GM18498 (cell line): ENCODE data around the gene PBXIP1.

ENCODE experiments used
- ATAC-seq: cut with Tn5 transposase; IDR thresholded peaks from one replicate; pipeline ENCODE4 v1.9.1; 2021; ENCODE audit warnings: mild to moderate bottlenecking, moderate library complexity; ENCODE audit not compliant: unreplicated experiment

The PBXIP1 gene

GRCh38 chr1:154974102-154974807 is 18.4 kb upstream of the PBXIP1 start, which contains the start of gene CKS1B:
Gene CKS1B (plus strand): TSS chr1:154974681. CDS start chr1:154974746, 65 bp downstream.
- peak; percentile 76 for ATAC-seq

GRCh38 chr1:154973344-154974101 is 17.6 kb upstream of the PBXIP1 start:
- peak; percentile 25 for ATAC-seq

- no peak for ATAC-seq
These were observed 16.8 kb upstream of the PBXIP1 start for GRCh38 chr1:154972517-154973343.

- no peak for ATAC-seq
These were observed 16.3 kb upstream of the PBXIP1 start for GRCh38 chr1:154972213-154972516.

GRCh38 chr1:154971341-154971998 is 15.6 kb upstream of the PBXIP1 start:
- no peak for ATAC-seq

GRCh38 chr1:154970631-154971340 is 14.9 kb upstream of the PBXIP1 start, which contains the start of gene SHC1:
Gene SHC1 (minus strand): TSS chr1:154970747. CDS start chr1:154970526, 221 bp downstream.
- no peak for ATAC-seq

- ATAC-seq: no peak
These were observed 14.1 kb upstream of the PBXIP1 start for GRCh38 chr1:154969860-154970452.

GRCh38 chr1:154969246-154969645 is 13.3 kb upstream of the PBXIP1 start:
- ATAC-seq: no peak

- ATAC-seq: no peak
These were observed 12.8 kb upstream of the PBXIP1 start for GRCh38 chr1:154968731-154969130.

- ATAC-seq: no peak
These were observed 11.5 kb upstream of the PBXIP1 start for GRCh38 chr1:154967331-154967950.

GRCh38 chr1:154966111-154966510 is 10.2 kb upstream of the PBXIP1 start:
- ATAC-seq: no peak

GRCh38 chr1:154964359-154964758 is 8.5 kb upstream of the PBXIP1 start:
- no peak for ATAC-seq

- ATAC-seq: no peak
These were observed 7.7 kb upstream of the PBXIP1 start for GRCh38 chr1:154963643-154964042.

GRCh38 chr1:154962795-154963330 is 7.0 kb upstream of the PBXIP1 start:
- ATAC-seq: no peak

- ATAC-seq: peak; percentile 2
These were observed 6.4 kb upstream of the PBXIP1 start for GRCh38 chr1:154962156-154962749.

GRCh38 chr1:154961207-154962155 is 5.6 kb upstream of the PBXIP1 start, which contains the start of gene PYGO2:
Gene PYGO2 (minus strand): TSS chr1:154961782. CDS start chr1:154961576, 206 bp downstream.
- ATAC-seq: peak; percentile 78

GRCh38 chr1:154960446-154961136 is 4.7 kb upstream of the PBXIP1 start:
- ATAC-seq: no peak
